ENCODE data around the gene ZIK1.

The ZIK1 gene

GRCh38 chr19:57613941-57614743 lies 30.2 kb downstream of the ZIK1 start, which contains the start of gene ZNF134:
Gene ZNF134, plus strand, starts transcription at chr19:57614242. Its CDS starts 5,227 bp downstream, at chr19:57619469.
- peak; percentile 72 to 92 (median 85) for DNase-seq

- DNase-seq: no peak
These were observed 31.4 kb downstream of the ZIK1 start for GRCh38 chr19:57615346-57615745.

GRCh38 chr19:57620673-57621348 lies 36.9 kb downstream of the ZIK1 start:
- no peak for DNase-seq

GRCh38 chr19:57623091-57623490 lies 39.1 kb downstream of the ZIK1 start:
- no peak for DNase-seq

GRCh38 chr19:57632987-57633831 lies 49.3 kb downstream of the ZIK1 start, which contains the start of gene ZNF211:
Gene ZNF211, plus strand, starts transcription at chr19:57633168. Its CDS starts 179 bp downstream, at chr19:57633347.
- peak; percentile 59 to 91 (median 82) for DNase-seq

- no peak for DNase-seq
These were observed 49.8 kb downstream of the ZIK1 start for GRCh38 chr19:57633832-57634131.

- no peak for DNase-seq
These were observed 53.4 kb downstream of the ZIK1 start for GRCh38 chr19:57637379-57637778.

- DNase-seq: no peak
These were observed 57.8 kb downstream of the ZIK1 start for GRCh38 chr19:57641715-57642234.

- no peak for DNase-seq
These were observed 58.6 kb downstream of the ZIK1 start for GRCh38 chr19:57642396-57643046.
